ENCODE data around the gene KAZN.

- TF ChIP-seq ZNF514 (tag by site-specific recombination; IDR thresholded peaks at IDR 0.05) (no peak), PBX3 (CRISPR knock-in tag; IDR thresholded peaks at IDR 0.05) (no peak), ZNF704 (tag by site-specific recombination; IDR thresholded peaks at IDR 0.05) (no peak), CTCF (tag by site-specific recombination; IDR thresholded peaks at IDR 0.05) (no peak), PRDM10 (tag by site-specific recombination; IDR thresholded peaks at IDR 0.05) (no peak)
These were observed 491.9 kb downstream of the KAZN start for GRCh38 chr1:15090373-15090772.

Data from HEK293 (cell line).